ELR (cell line): ENCODE results near the gene TRANK1.
"Not testable (repeated sequence)": the region's sequence is repeated elsewhere in the genome, so short reads cannot be mapped to it uniquely, and the experiment has no call there.

Experiments used
- DNase-seq: peaks from one replicate; pipeline ENCODE4 v3.0.0-alpha.2; 2015; ENCODE audit warnings: low read depth

The TRANK1 gene

GRCh38 chr3:36944641-36945270 lies at the start of gene TRANK1:
TSS of gene TRANK1 (minus strand) at chr3:36945054. CDS start at chr3:36944809, 245 bp downstream.
- DNase-seq, result peak; percentile 17

- peak; percentile 88 for DNase-seq
Observed at GRCh38 chr3:36993326-36994283, 48.8 kb upstream of the TRANK1 start, which contains the start of gene MLH1. TSS of gene MLH1 (plus strand) at chr3:36993518. CDS start at chr3:36993548, 30 bp downstream.

GRCh38 chr3:36992806-36993325 lies 48.0 kb upstream of the TRANK1 start, which contains the start of gene EPM2AIP1:
TSS of gene EPM2AIP1 (minus strand) at chr3:36993131. CDS start at chr3:36993077, 54 bp downstream.
- DNase-seq, result peak; percentile 100

- DNase-seq, result peak; percentile 72
Observed at GRCh38 chr3:36991923-36992805, 47.3 kb upstream of the TRANK1 start.

GRCh38 chr3:36991147-36991546 lies 46.3 kb upstream of the TRANK1 start:
- no peak for DNase-seq

- DNase-seq, result no peak
Observed at GRCh38 chr3:36989568-36989967, 44.7 kb upstream of the TRANK1 start.

GRCh38 chr3:36989005-36989404 lies 44.2 kb upstream of the TRANK1 start:
- no peak for DNase-seq

- DNase-seq, result no peak
Observed at GRCh38 chr3:36988356-36988755, 43.5 kb upstream of the TRANK1 start.

- no peak for DNase-seq
Observed at GRCh38 chr3:36981006-36981405, 36.2 kb upstream of the TRANK1 start.

- no peak for DNase-seq
Observed at GRCh38 chr3:36973139-36973538, 28.3 kb upstream of the TRANK1 start.

- no peak for DNase-seq
Observed at GRCh38 chr3:36972163-36972562, 27.3 kb upstream of the TRANK1 start.

GRCh38 chr3:36969540-36970432 lies 24.9 kb upstream of the TRANK1 start:
- DNase-seq, result peak; percentile 85

- no peak for DNase-seq
Observed at GRCh38 chr3:36969085-36969484, 24.2 kb upstream of the TRANK1 start.

- no peak for DNase-seq
Observed at GRCh38 chr3:36965440-36965839, 20.6 kb upstream of the TRANK1 start.

- DNase-seq, result no peak
Observed at GRCh38 chr3:36964817-36965216, 20.0 kb upstream of the TRANK1 start.

- no peak for DNase-seq
Observed at GRCh38 chr3:36964331-36964730, 19.5 kb upstream of the TRANK1 start.

- not testable (repeated sequence) for DNase-seq
Observed at GRCh38 chr3:36963008-36963407, 18.2 kb upstream of the TRANK1 start.

- no peak for DNase-seq
Observed at GRCh38 chr3:36960502-36960901, 15.6 kb upstream of the TRANK1 start.

- peak; percentile 8 for DNase-seq
Observed at GRCh38 chr3:36959821-36960220, 15.0 kb upstream of the TRANK1 start.

- peak; percentile 84 for DNase-seq
Observed at GRCh38 chr3:36957862-36958686, 13.2 kb upstream of the TRANK1 start.
